Uterus (tissue), 4 donors: ENCODE results near the gene CHID1. TPM values are rescaled to one million over a fixed set of nuclear protein-coding genes. Genes with fewer than 3 reads are reported as not detected.

Source experiments
- DNase-seq, 2 donors: peaks; one replicate each; pipeline ENCODE4 v3.0.0-alpha.2; 2019 to 2020
- H3K27ac ChIP-seq, 2 donors: fragments of 200-600 bp; sonication (generic); 1 replicate in 1 of 2; 2 replicates in 1 of 2; pipeline ENCODE4 v1.5.1; 2016 to 2018
- H3K27me3 ChIP-seq, 2 donors: fragments of 200-600 bp; sonication (generic); one replicate each; pipeline ENCODE4 v1.5.1; 2018 to 2019; ENCODE audit warnings: control low read depth in 1 of 2
- H3K36me3 ChIP-seq, 2 donors: fragments of 200-600 bp; sonication (generic); one replicate each; pipeline ENCODE4 v1.5.1; 2019; ENCODE audit warnings: control low read depth in 1 of 2
- H3K4me1 ChIP-seq, 2 donors: fragments of 200-600 bp; sonication (generic); one replicate each; pipeline ENCODE4 v1.5.1; 2018 to 2019; ENCODE audit warnings: control low read depth in 1 of 2
- H3K4me3 ChIP-seq, 2 donors: fragments of 200-600 bp; sonication (generic); 1 replicate in 1 of 2; 2 replicates in 1 of 2; pipeline ENCODE4 v1.5.1; 2018 to 2019; ENCODE audit warnings: mild to moderate bottlenecking in 1 of 2
- H3K9me3 ChIP-seq, 2 donors: fragments of 200-600 bp; sonication (generic); one replicate each; pipeline ENCODE4 v1.5.1; 2019; ENCODE audit warnings: control low read depth in 1 of 2
- CTCF ChIP-seq, 4 experiments: fragments of 200-600 bp in 2 of 4; fragments of 450-650 bp in 2 of 4; sonication (generic) in 2 of 4; IDR thresholded peaks; one replicate each; pipeline ENCODE4 v1.5.1; 2016 to 2019; ENCODE audit warnings: antibody characterized with exemption in 4 of 4, mild to moderate bottlenecking in 2 of 4, moderate library complexity in 1 of 4
- POLR2A ChIP-seq, 2 donors: fragments of 450-650 bp; IDR thresholded peaks; one replicate each; pipeline ENCODE4 v1.6.1; 2016; ENCODE audit warnings: antibody characterized with exemption in 2 of 2, mild to moderate bottlenecking in 1 of 2, moderate library complexity in 1 of 2
- intact Hi-C: fragments of 100-400 bp; cut with DNase I; formaldehyde crosslinking; loops from one replicate; pipeline ENCODE4 v1.15.1; 2023; ENCODE audit warnings: low total_unique reads
- total RNA-seq, 4 donors: library from RNA; depleted of rRNA in 3 of 4; stranded (reverse); fragments of >200 nt in 3 of 4; gene quantifications; one replicate each; pipeline versions ENCODE4 v1.1.0 to v1.2.4, GENCODE V29; 2014 to 2023
- donor health status: DM: yes; HTN: yes; CAD: no.

Gene CHID1
- total RNA-seq, 4 donors from 2014 or later, result 20.3 to 57.9 (median 48.4) TPM

GRCh38 chr11:911031-911889 lies 650 bp upstream of the CHID1 start:
- DNase-seq, result peak; percentile 41 to 58
- peak overlapping the region; percentile 63 to 85 for H3K4me3 ChIP-seq
- H3K36me3 ChIP-seq, result no peaks in the 10 kb centered on the region
- no peaks in the 10 kb centered on the region for H3K27me3 ChIP-seq
- peaks cover 0 to 5% of the 10 kb centered on the region in 2 donors for H3K4me1 ChIP-seq
- peak in 1 of 4 experiments; percentile 24 for TF ChIP-seq CTCF (IDR thresholded peaks at IDR 0.05)
- peak in 1 of 2 donors; percentile 2 for TF ChIP-seq POLR2A (IDR thresholded peaks at IDR 0.05)
- peak overlapping the region; percentile 83 to 90 for H3K27ac ChIP-seq
- no peaks in the 10 kb centered on the region for H3K9me3 ChIP-seq
- intact Hi-C loops, result no loop called here

DNA sequence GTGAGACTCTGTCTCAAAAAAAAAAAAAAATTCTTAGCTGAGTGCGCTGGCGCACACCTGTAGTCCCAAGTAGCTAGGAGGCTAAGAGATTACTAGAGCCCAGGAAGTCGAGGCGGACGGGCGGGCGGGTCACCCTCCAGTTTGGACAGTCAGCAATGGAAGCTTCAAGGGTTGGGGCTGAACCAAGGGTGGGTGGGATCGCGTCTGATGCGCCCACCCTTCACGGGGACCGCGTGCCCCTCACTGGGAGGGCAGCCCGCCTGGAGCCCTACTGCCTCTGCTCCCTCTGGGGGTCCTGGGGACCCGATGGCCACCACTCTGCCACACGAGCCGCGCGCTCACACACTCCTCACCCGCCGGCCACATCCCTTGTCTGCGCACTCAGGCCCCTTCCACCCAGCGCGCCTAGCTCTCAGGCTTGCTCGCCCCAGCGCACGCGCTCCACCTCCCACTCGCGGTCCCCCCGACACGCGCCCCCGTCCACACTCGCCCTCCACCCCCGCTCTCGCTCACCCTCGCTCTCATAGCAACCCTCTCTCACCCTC lies 494 bp downstream of the CHID1 start:
- DNase-seq, result no peak
- intact Hi-C loops, result no loop called here
- Histone ChIP-seq H3K27me3 (no peaks in the 10 kb centered on the region), H3K4me1 (peaks cover 0 to 5% of the 10 kb centered on the region in 2 donors), H3K4me3 (peak overlapping the region; percentile 63 to 85), H3K27ac (peak overlapping the region; percentile 83 to 90), H3K36me3 (no peaks in the 10 kb centered on the region), H3K9me3 (no peaks in the 10 kb centered on the region)
- TF ChIP-seq POLR2A (IDR thresholded peaks at IDR 0.05) (no peak), CTCF (IDR thresholded peaks at IDR 0.05) (no peak)

GRCh38 chr11:909406-909805 lies 1.2 kb downstream of the CHID1 start:
- no peak for DNase-seq
- peak overlapping the region in 1 of 2 donors; percentile 85 for H3K4me3 ChIP-seq
- H3K4me1 ChIP-seq, result peaks cover 0 to 5% of the 10 kb centered on the region in 2 donors
- H3K27ac ChIP-seq, result no peak overlapping the region
- intact Hi-C loops, result no loop called here
- H3K9me3 ChIP-seq, result no peaks in the 10 kb centered on the region
- no peak for TF ChIP-seq CTCF (IDR thresholded peaks at IDR 0.05)
- TF ChIP-seq POLR2A (IDR thresholded peaks at IDR 0.05), result no peak
- no peaks in the 10 kb centered on the region for H3K27me3 ChIP-seq
- H3K36me3 ChIP-seq, result no peaks in the 10 kb centered on the region

- Histone ChIP-seq H3K27ac (no peak overlapping the region), H3K4me3 (no peak overlapping the region), H3K27me3 (no peaks in the 10 kb centered on the region), H3K4me1 (peaks cover 0 to 5% of the 10 kb centered on the region in 2 donors), H3K36me3 (no peaks in the 10 kb centered on the region), H3K9me3 (no peaks in the 10 kb centered on the region)
- TF ChIP-seq POLR2A (IDR thresholded peaks at IDR 0.05) (no peak), CTCF (IDR thresholded peaks at IDR 0.05) (no peak)
- intact Hi-C loops, result no loop called here
- DNase-seq, result no peak
Observed at GRCh38 chr11:908273-908672, 2.3 kb downstream of the CHID1 start.

- no peaks in the 10 kb centered on the region for H3K27me3 ChIP-seq
- H3K27ac ChIP-seq, result no peak overlapping the region
- intact Hi-C loops, result no loop called here
- DNase-seq, result no peak
- H3K36me3 ChIP-seq, result no peaks in the 10 kb centered on the region
- H3K4me1 ChIP-seq, result peaks cover 0 to 5% of the 10 kb centered on the region in 2 donors
- TF ChIP-seq POLR2A (IDR thresholded peaks at IDR 0.05) (no peak), CTCF (IDR thresholded peaks at IDR 0.05) (no peak)
- no peak overlapping the region for H3K4me3 ChIP-seq
- no peaks in the 10 kb centered on the region for H3K9me3 ChIP-seq
Observed at GRCh38 chr11:907668-908067, 2.9 kb downstream of the CHID1 start.
